Measurements from ENCODE around the gene AIG1.
"Not testable (repeated sequence)": the region's sequence is repeated elsewhere in the genome, so short reads cannot be mapped to it uniquely, and the experiment has no call there.

The AIG1 gene

GRCh38 chr6:143279385-143279784, 218.7 kb downstream of the AIG1 start:
- peak; percentile 56 for DNase-seq (ENCODE audit: low read depth)

GRCh38 chr6:143283887-143284645, 223.4 kb downstream of the AIG1 start:
- DNase-seq (ENCODE audit: low read depth): no peak

- DNase-seq (ENCODE audit: low read depth): no peak
Observed at GRCh38 chr6:143286251-143286795, 225.6 kb downstream of the AIG1 start.

- DNase-seq (ENCODE audit: low read depth): no peak
Observed at GRCh38 chr6:143288923-143289322, 228.2 kb downstream of the AIG1 start.

- DNase-seq (ENCODE audit: low read depth): no peak
Observed at GRCh38 chr6:143290206-143290605, 229.5 kb downstream of the AIG1 start.

GRCh38 chr6:143293523-143293922, 232.8 kb downstream of the AIG1 start:
- no peak for DNase-seq (ENCODE audit: low read depth)

- DNase-seq (ENCODE audit: low read depth): no peak
Observed at GRCh38 chr6:143294265-143294860, 233.7 kb downstream of the AIG1 start.

- DNase-seq (ENCODE audit: low read depth): no peak
Observed at GRCh38 chr6:143295932-143296331, 235.2 kb downstream of the AIG1 start.

- DNase-seq (ENCODE audit: low read depth): no peak
Observed at GRCh38 chr6:143298071-143298470, 237.4 kb downstream of the AIG1 start.

- DNase-seq (ENCODE audit: low read depth): peak; percentile 8
Observed at GRCh38 chr6:143299253-143300166, 238.8 kb downstream of the AIG1 start.

- no peak for DNase-seq (ENCODE audit: low read depth)
Observed at GRCh38 chr6:143301188-143301587, 240.5 kb downstream of the AIG1 start.

GRCh38 chr6:143307760-143308159, 247.1 kb downstream of the AIG1 start:
- DNase-seq (ENCODE audit: low read depth): not testable (repeated sequence)

- no peak for DNase-seq (ENCODE audit: low read depth)
Observed at GRCh38 chr6:143313163-143313562, 252.5 kb downstream of the AIG1 start.

- DNase-seq (ENCODE audit: low read depth): no peak
Observed at GRCh38 chr6:143321491-143322086, 260.9 kb downstream of the AIG1 start.

GRCh38 chr6:143322386-143322785, 261.7 kb downstream of the AIG1 start:
- DNase-seq (ENCODE audit: low read depth): no peak

- no peak for DNase-seq (ENCODE audit: low read depth)
Observed at GRCh38 chr6:143323729-143324470, 263.2 kb downstream of the AIG1 start.

- DNase-seq (ENCODE audit: low read depth): peak; percentile 79
Observed at GRCh38 chr6:143325379-143326140, 264.9 kb downstream of the AIG1 start.

- DNase-seq (ENCODE audit: low read depth): peak; percentile 71
Observed at GRCh38 chr6:143328876-143329275, 268.2 kb downstream of the AIG1 start.

- DNase-seq (ENCODE audit: low read depth): peak; percentile 33
Observed at GRCh38 chr6:143329323-143329722, 268.6 kb downstream of the AIG1 start.

- no peak for DNase-seq (ENCODE audit: low read depth)
Observed at GRCh38 chr6:143331362-143331761, 270.7 kb downstream of the AIG1 start.
